ENCODE measurements around the gene ALDOB.

ALDOB gene

GRCh38 chr9:101470929-101471328 lies 35.4 kb upstream of the ALDOB start:
- Histone ChIP-seq H3K36me3 (ENCODE audit: control insufficient read depth, insufficient read depth, low read length) (no peaks in the 10 kb centered on the region), H3K4me3 (replicated peaks; ENCODE audit: low read depth, low read length) (no peak overlapping the region), H3K27me3 (replicated peaks; ENCODE audit: control insufficient read depth, insufficient read depth, low read length) (no peaks in the 10 kb centered on the region; the same call in 1 of the 2 replicates)
- TF ChIP-seq CTCF (IDR thresholded peaks at IDR 0.05; ENCODE audit: insufficient read depth, low read length, poor library complexity, severe bottlenecking) = no peak
- no peak for DNase-seq (ENCODE audit: extremely low read depth, insufficient read length)

- TF ChIP-seq CTCF (IDR thresholded peaks at IDR 0.05; ENCODE audit: insufficient read depth, low read length, poor library complexity, severe bottlenecking) = no peak
- Histone ChIP-seq H3K36me3 (ENCODE audit: control insufficient read depth, insufficient read depth, low read length) (no peaks in the 10 kb centered on the region), H3K4me3 (replicated peaks; ENCODE audit: low read depth, low read length) (no peak overlapping the region), H3K27me3 (replicated peaks; ENCODE audit: control insufficient read depth, insufficient read depth, low read length) (no peaks in the 10 kb centered on the region; the same call in 1 of the 2 replicates)
- DNase-seq (ENCODE audit: extremely low read depth, insufficient read length) = no peak
Measured at GRCh38 chr9:101470021-101470420, 34.4 kb upstream of the ALDOB start.

- H3K27me3 ChIP-seq (replicated peaks; ENCODE audit: control insufficient read depth, insufficient read depth, low read length) = no peaks in the 10 kb centered on the region; the same call in 1 of the 2 replicates
- TF ChIP-seq CTCF (IDR thresholded peaks at IDR 0.05; ENCODE audit: insufficient read depth, low read length, poor library complexity, severe bottlenecking) = no peak
- DNase-seq (ENCODE audit: extremely low read depth, insufficient read length) = no peak
- H3K4me3 ChIP-seq (replicated peaks; ENCODE audit: low read depth, low read length) = no peak overlapping the region
- H3K36me3 ChIP-seq (ENCODE audit: control insufficient read depth, insufficient read depth, low read length) = no peaks in the 10 kb centered on the region
Measured at GRCh38 chr9:101469026-101469425, 33.5 kb upstream of the ALDOB start.

GRCh38 chr9:101468116-101468515 lies 32.5 kb upstream of the ALDOB start:
- Histone ChIP-seq H3K4me3 (replicated peaks; ENCODE audit: low read depth, low read length) (no peak overlapping the region), H3K27me3 (replicated peaks; ENCODE audit: control insufficient read depth, insufficient read depth, low read length) (no peaks in the 10 kb centered on the region; the same call in 1 of the 2 replicates), H3K36me3 (ENCODE audit: control insufficient read depth, insufficient read depth, low read length) (no peaks in the 10 kb centered on the region)
- no peak for DNase-seq (ENCODE audit: extremely low read depth, insufficient read length)
- TF ChIP-seq CTCF (IDR thresholded peaks at IDR 0.05; ENCODE audit: insufficient read depth, low read length, poor library complexity, severe bottlenecking) = no peak

- Histone ChIP-seq H3K36me3 (ENCODE audit: control insufficient read depth, insufficient read depth, low read length) (no peaks in the 10 kb centered on the region), H3K27me3 (replicated peaks; ENCODE audit: control insufficient read depth, insufficient read depth, low read length) (no peaks in the 10 kb centered on the region), H3K4me3 (replicated peaks; ENCODE audit: low read depth, low read length) (no peak overlapping the region)
- no peak for TF ChIP-seq CTCF (IDR thresholded peaks at IDR 0.05; ENCODE audit: insufficient read depth, low read length, poor library complexity, severe bottlenecking)
- DNase-seq (ENCODE audit: extremely low read depth, insufficient read length) = no peak
Measured at GRCh38 chr9:101467690-101468089, 32.1 kb upstream of the ALDOB start.

GRCh38 chr9:101466863-101467262 lies 31.3 kb upstream of the ALDOB start:
- no peak for DNase-seq (ENCODE audit: extremely low read depth, insufficient read length)
- H3K4me3 ChIP-seq (replicated peaks; ENCODE audit: low read depth, low read length) = no peak overlapping the region
- no peak for TF ChIP-seq CTCF (IDR thresholded peaks at IDR 0.05; ENCODE audit: insufficient read depth, low read length, poor library complexity, severe bottlenecking)
- no peaks in the 10 kb centered on the region for H3K27me3 ChIP-seq (replicated peaks; ENCODE audit: control insufficient read depth, insufficient read depth, low read length)
- H3K36me3 ChIP-seq (ENCODE audit: control insufficient read depth, insufficient read depth, low read length) = no peaks in the 10 kb centered on the region

All from GM06990 (cell line).